ENCODE measurements around the gene ACSS1. TPM values are rescaled to one million over a fixed set of nuclear protein-coding genes. Genes with fewer than 3 reads are reported as not detected.

Gene ACSS1
- total RNA-seq, 1 donor from 2014 or later = 9.9 TPM

DNA sequence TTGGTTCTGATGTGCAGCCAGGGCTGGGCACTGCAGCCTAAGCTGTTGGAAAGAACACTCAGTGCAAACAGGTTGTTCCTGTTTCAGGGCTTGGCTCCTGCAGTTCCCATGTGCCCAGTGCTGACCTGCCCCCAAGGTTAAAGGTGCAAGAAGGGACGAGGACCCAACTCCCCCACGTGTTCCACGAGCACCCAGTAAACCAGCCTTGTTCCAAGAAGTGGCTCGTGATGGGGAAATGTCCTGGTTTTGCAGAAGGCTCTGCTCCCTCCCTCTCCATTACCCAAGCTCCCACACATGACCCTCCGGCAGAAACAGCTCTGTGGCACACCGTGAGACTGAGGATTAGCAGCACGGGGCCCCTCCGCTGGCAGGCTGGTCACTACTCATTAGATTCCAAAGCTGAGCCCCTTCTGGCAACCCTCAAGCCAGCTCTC lies 9.4 kb downstream of the ACSS1 start:
- peak; percentile 40 for ATAC-seq
- peak; percentile 86 for DNase-seq (ENCODE audit: low spot score)

DNA sequence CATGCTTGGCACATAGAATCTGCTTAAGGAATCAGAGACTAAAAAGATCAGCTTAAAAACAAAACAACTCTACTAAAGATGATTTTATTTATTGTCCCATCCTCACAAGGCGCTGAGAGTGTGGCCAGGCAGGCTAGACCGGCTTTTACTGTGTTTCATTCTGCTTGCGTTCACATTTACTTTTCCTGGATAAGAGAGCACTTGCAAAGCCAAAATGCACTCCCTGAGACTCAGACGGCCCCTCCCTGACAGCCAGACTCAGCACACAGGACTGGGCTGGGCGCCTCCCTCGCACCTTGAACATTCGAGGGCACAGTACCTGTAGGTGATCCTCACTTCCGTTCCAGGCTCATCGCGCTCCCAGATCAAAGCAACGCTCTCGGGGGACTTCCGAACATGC lies 10.2 kb downstream of the ACSS1 start:
- ATAC-seq (no peak), DNase-seq (ENCODE audit: low spot score) (no peak)

DNA sequence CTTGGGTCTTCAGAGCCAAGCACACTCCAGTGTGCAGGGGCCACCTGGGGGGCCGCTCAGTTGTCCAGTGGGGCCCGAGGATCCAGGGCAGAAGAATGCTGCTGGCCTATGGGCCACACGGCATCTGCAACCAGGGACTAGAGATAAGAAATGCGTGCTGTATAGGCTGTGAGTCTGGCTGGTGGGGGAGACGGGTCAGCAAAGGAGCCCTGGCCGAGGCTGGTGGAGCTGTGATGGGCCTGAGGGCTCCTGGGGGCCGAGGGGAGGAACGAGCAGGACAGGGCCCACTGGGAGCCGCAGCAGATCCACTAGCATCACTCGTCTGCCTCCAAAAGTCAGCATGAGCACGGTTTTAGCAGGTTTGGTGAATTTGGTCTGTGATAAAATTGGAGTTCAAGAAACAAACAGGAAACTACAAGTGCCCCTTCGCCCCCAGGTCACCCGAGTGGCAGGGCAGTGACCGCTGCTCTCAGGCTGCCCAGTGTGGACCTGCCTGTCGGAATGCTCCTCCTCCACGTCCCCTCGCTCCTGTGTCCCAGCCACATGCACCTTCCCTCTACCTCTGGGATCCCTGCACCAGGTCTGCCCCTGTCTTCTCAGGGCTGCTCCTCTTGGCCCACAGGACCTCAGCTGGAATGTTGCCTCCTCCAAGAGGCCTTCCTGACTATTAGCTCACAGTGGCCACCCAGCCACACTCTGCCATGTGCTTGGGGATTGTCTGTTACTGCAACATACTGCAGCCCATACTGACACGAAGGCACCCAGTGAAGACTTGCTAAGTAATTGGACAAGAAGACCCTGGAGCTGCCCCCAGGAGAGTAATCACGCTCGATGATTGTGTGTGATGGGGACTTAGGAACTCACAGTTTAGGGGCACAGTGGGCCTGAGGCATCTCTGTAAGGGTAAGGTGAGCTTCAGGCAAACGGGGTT lies 10.9 kb downstream of the ACSS1 start:
- DNase-seq (ENCODE audit: low spot score) = no peak

DNA sequence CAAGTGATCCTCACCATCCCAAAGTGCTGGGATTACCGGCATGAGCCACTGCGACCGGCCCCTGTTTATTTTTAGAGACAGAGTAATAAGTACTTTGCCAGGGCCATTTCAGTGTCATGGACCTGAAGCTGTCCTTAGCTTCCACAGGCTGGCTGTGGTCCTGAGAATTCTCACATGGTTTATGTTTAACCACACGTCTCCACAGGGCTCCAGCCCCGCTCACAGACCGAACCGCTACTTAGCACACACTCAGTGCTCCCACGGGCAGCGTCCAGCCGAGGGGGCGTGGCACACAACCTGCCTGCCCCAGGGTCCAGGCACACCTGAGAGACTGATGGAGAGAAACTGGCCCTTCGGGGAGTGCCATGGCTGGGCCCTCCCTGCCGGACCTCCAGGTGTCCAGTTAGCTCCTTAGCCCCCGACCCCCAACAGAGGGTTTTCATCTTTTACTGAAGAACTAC lies 11.7 kb downstream of the ACSS1 start:
- ATAC-seq = peak; percentile 70
- peak; percentile 93 for DNase-seq (ENCODE audit: low spot score)

More for the DNA sequence above, 10.9 kb downstream of the ACSS1 start:
- no peak for ATAC-seq

DNA sequence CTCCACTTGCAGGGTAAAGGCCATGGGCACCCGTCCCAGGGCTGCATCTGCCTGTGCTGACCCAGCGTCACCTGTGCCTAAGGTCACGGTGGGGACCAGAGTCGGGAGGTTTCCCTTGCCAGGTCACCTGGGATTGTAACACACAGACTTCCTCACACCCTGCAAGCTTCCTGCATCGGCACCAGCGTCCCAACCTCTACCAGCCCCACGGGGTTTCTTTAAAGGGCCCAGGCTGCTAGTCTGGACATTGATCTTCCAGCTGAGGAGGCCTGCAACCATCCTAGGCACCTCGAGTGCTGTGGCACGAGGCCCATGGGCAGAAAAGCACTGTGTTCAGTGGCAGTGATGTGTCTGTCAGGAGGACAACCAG lies 12.6 kb downstream of the ACSS1 start:
- ATAC-seq (peak; percentile 66), DNase-seq (ENCODE audit: low spot score) (peak; percentile 97)

DNA sequence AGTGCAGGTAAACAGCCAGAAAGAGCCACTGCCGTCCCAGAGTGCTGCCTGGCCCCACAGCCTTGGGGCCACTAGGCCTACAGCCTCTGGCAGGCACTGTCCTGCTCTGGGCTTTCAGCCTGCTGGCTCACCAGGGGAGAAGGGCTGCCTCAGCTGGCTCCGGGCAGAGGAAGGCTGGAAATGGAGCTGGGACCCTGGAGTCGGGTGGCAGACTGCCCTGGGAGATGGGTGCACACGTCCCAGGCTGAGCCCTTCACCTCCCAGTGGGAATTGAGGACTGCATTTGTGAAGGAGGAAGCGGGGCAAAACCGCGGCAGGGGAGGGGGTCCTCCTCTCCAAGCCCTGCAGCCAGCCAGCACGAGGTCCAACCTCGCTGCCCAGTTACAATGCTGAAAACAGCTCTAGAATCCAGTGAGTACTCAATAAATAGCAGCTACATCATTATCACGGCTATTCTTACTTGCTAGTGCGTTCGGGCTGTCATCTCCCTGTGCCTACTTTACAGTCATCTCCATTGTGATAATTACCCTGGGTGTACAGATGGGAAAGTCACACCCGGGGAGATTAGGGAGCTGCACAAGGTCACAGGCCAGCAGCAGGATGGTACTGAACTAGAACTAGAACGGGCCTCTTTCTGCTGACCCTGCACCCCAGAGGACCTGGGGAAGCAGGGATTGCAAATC lies 13.1 kb downstream of the ACSS1 start:
- ATAC-seq (peak; percentile 47), DNase-seq (ENCODE audit: low spot score) (peak; percentile 71)

DNA sequence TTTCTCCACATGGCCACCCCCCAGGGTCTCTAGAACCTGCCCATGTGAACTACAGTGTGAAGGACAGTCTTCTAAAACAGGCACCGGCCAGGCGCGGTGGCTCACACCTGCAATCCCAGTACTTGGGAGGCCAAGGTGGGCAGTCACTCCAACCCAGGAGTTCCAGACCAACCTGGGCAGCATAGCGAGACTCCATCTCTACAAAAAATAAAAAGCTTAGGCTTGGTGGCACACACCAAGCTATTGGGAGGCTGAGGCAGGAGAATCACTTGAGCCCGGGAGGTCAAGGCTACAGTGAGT lies 13.7 kb downstream of the ACSS1 start:
- no peak for ATAC-seq

DNA sequence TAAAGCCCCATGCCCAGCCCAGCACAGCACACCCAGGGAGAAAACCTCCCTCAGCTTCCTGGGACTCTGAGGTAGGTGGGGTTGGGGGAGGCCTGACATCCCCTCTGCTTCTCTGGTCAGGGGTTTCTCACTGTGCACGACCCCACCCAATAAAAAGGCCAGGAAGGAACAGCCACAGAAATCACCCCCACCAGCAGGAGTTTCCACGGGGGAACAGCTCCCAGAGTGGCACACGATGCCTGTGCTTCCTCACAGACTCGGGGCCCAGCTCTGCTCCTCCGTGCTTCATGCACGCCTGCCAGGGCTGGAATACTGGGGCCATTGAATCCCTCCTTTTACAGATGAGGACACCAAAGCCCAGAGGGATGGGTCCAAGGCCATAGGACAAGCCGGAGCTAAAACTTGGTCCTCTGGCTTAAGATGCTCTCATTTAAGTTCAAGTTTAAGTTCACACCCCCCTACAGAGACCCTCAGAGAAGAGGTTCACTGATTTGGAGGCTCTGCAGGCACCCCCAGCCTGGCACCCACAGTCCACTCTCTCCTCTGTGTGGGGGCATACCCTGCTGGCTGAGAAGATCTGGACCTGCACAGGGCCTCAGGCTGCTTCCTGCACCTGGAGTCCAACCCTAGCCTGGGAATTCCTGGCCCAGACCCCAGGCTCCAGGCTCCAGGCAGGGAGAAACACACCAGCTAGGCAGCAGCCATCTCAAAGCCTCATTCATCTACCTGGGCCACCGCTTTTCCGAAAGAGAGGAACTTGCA lies 14.3 kb downstream of the ACSS1 start:
- ATAC-seq (no peak), DNase-seq (ENCODE audit: low spot score) (no peak)

More for the DNA sequence above, 13.7 kb downstream of the ACSS1 start:
- no peak for DNase-seq (ENCODE audit: low spot score)

DNA sequence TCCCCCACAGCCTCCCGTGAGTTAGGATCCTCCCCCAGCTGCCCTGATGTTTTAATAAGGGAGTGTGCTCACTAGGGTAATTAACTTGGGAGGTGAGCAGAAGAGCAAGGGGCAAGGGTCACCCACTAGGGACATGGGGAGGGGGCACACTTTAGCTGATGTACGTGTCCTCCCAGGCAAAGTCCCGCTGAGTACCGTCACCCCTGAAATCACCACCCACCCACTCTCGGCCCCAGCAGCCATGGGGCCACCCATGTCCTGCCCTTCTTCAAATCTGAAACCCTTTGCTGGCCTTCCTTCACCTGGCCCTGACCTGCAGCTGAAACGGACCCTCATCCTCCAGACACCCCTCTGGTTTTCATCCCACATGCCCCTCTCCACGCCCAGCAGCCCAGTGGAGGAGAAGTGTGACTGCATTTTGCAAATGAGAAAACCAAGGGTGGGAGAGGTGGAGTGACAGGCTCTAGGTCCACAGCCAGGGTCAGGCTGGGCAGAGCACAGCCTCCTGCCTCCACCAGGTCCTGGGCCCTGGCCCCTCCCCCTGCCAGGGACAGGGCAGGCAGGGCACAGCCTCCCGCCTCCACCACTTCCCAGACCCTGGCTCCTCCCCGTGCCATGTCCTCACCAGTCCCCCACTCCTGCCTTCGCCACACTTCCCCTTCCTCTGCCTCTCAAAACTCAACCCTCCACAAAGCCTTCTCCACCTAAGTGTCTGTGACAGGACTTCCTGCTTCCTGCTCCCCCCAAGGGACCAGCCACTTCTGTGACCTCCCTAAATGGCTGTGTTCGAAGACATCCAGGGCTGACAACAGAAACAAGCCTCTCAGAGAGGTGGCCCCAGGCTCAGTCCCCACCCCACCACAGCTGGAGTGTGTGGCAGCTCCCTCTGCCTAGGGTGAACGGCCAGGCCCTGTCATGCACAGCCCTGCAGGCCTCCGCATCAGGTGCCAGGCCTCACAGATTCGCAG lies 15.1 kb downstream of the ACSS1 start:
- DNase-seq (ENCODE audit: low spot score) (no peak), ATAC-seq (no peak)

DNA sequence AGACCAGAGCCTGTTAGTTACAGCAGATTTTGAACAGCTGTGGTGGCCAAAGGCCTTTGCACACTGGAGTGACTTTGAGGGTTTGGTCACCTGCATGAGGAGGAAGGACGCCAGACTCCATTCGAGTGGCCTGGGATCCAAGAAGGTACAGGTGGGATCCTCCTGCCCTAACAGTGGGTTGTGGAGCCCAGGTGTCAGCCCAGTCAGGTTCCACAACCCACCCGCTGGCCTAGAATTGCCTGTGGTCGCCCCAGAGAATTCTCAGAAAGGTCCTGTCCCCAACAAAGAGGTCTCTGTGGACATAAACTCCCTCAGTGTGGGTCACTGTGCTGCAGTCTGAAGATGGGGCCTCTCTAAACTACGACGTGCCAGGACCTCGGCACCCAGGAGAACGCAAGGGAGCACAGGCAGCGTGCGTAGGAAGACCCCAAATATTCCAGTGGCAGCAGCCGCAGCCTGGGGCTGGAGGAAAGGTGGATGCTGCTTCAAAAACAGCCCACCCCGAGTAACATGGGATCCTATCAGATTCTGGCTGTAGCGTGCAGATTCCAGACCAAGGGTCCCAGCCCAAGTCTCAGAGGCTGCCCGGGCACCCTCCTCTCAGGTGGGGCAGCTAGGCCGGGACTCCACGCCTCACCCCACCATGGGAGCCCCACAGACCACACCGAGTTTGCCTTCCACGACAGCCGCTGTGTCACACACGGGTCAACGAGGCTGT lies 16.0 kb downstream of the ACSS1 start:
- DNase-seq (ENCODE audit: low spot score) (no peak), ATAC-seq (no peak)

DNA sequence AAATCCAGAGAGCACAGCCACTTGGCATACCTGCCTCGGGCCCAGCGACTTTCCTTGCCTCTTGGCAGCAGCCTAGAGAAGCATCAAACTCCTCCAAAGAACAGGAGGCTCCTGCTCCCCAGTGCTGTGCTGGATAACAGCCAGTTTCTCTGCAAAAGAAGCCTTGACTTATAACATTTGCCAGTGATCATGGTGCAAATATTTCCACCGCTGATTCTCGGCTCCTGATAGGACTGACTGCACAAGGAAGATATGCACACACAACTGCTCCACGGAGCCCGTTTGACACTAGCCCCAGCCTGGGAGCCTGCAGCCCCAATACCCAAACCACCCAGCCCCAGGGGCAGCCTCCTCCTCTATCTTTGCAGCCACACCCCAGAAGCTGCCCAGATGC lies 17.5 kb downstream of the ACSS1 start:
- ATAC-seq (peak; percentile 1), DNase-seq (ENCODE audit: low spot score) (no peak)

DNA sequence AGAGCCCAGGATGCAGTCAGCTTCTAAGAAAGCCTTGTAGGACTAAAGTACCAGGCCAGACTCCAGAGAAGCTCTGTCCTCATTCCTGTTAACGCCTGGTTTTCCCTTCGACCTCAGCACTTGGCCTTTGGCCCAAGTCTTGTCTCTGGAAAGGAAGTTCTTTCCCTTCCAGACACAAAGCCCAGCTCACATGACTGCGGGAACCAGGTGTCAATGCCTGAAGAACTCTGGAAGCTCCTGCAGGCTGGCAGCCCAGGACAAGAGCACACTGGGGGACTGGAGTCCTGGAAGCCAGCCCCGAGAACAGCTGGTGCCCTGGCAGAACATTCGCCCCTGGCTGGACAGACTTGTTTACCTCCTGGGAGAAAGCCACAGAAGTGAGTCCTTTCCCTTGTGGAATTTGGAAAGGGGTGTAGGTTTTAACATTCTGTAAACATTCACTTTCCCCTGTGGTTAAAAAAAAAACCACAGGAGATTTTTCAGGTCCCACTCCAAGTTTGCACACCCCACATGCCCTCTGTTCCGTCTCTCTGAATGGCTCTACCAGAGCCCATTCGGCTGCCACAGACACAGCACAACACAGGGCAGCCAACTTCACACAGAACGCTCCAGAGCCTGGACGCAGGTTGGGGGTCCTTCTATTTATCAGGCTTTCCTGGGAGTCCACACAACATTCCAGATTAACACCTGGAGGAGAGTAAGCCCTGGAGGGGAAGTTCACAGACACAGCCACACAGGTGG lies 18.1 kb downstream of the ACSS1 start:
- DNase-seq (ENCODE audit: low spot score) = peak; percentile 95
- ATAC-seq = peak; percentile 77

DNA sequence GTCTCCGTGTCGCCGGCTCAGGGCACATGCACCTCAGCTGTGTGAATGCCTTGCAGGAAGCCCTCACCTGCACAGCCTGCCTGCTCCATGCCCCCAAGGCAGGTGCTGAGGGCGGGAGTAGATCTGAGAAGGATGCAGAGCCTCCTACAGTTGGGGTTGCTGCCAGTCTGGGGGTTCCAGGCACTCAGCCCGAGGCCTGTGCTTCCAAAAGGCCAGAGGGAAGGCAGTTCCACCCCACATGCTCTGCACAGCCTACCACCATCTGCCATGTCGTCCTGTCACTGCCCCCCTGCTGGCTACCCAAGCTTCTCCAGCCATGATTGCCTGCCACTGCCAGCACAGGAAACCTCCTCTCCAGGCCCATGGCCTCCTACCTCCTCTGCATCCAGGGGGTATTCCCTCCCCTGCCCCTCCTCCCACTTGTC lies 19.3 kb downstream of the ACSS1 start:
- DNase-seq (ENCODE audit: low spot score) = no peak
- ATAC-seq = no peak

DNA sequence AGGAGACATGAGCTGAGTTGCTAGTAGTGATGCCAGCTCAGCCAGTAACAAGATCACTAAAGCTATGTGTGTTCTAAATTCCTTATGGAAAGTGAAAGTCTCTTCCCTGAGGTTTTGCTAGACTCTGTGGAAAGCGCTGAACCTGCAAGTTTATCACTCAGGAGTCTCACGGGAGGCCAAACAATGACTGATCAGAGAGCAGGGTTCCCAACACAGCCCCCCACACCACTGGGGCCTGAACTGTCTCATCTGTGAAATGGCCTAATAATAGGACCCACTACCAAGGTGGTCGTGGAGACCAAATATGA lies 19.9 kb downstream of the ACSS1 start:
- DNase-seq (ENCODE audit: low spot score) (no peak), ATAC-seq (no peak)

DNA sequence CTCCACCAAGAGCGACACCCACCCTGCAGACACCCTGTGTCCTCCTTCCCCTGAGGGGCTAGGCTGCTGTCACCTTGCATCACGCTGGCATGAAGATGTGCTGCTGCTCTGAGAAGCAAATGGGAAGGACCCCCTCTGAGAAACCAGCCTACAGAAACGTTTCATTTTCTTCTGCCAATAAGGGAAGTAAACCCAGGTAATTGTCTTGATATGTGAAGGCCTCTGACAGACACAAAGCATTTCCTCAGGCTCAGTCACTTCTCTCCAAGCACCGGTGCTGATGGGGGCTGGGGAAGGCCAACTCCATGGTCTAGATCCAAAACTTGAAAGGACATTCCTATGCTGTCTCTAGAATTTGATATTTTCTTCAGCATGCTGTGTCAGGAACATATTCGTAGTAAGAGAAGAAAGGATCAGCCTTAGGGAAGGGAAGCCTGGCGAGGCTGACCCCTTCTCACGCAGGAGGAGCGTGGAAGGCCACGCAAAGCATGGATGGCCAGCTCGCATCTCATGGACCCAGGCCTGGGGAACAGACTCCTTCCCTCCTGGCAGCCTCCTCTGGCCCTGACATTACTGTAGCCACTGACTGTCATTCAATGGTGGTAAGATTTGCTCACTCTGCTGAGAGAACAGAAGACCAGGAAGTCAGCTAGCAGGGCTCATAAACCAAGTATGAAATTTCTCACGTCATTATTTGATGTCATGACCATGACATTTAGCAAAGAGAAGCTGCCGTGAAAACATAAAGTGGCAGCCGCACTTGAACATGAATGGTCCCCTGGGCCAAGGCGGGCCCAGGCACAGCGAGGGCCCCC lies 20.4 kb downstream of the ACSS1 start:
- DNase-seq (ENCODE audit: low spot score) (no peak), ATAC-seq (no peak)

DNA sequence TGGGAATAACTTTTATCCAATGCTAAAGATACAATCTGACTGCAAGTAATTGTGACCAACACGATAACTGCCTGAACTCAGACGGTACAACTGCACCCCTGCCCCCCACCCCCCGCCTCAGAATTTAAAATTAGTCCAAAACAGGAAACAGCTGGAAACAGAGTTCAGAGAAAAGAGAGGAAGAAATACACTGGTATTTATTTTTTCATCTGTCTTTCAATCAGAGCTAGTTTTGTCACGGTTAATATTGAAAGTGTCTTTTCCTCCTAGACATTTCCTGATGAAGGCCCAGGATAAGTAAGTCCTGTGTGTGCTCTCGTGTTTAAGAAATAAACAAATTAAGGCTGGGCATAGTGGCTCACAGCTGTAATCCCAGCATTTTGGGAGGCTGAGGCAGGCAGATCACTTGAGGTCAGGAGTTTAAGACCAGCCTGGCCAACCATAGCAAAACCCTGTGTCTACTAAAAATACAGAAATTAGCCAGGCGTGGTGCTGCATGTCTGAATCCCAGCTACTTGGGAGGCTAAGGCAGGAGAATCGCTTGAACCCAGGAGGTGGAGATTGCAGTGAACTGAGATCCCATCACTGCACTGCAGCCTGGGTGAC lies 21.5 kb downstream of the ACSS1 start:
- no peak for DNase-seq (ENCODE audit: low spot score)
- ATAC-seq = no peak

DNA sequence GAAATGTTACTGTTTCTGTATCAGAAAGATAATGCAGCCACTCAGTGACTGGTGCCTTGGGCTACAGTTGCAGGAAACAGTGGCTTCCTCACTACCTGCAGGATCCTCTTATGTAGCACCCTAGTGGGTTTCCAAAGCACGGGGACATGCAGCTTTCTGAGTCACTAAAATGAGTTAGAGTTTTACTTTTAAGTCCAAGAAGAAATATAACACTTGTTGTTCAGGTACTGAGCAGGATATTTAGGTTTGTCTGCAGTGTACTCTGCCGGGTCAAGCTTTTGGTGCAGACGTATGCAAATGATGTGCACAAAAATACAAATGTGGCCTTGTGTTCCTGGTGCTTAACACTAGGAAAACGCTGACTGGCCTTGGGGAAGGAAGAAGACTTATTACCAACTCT lies 22.0 kb downstream of the ACSS1 start:
- ATAC-seq = no peak
- DNase-seq (ENCODE audit: low spot score) = no peak

DNA sequence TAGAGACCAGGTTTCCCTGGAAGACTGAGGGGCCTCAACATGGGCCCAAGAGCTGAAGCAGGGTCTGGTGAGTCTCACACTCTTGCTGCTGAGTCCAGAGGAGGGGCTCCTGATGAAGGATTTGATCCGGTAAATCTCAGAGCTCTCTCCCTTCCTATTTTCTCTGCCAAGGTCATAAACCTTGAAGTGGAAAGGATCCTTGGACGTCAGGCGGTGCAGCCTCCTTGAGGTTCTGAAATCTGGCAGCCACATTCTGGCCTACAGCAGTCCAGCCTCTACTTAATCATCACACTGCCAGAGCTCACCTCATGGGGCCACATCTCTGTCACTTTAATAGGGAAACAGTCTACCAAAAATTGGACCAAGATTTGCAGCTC lies 24.0 kb downstream of the ACSS1 start:
- no peak for DNase-seq (ENCODE audit: low spot score)
- no peak for ATAC-seq
